ENCODE results near the gene GRID2.

Gene GRID2

DNA sequence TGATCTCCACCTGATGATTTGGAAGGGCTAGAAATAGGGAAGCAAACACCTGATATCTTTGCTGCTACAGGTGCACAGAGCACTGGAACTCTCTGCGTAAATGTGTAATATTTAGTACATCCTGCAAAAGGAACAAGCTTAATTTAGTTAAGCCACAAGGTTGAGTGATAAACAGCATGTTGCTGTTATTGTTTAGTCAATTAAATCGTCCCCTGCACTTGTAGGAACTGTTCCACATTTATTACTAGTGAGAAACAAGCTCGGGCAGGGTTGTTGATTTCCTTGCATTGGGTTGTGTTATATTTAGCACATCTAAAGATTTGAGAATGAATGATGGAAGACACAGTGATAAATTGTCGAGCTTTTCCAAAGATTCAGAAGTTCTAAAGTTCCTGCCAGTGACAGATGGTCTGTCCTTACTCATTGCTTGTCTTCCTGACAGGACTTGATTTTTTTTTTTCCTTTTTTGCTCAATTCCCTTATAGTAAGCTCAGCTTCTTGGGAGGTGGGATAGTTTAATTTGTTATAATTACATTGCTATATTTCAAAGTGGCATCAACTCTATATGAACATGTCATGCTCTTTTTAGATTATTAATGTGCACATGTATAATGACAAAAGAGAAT, 897.8 kb downstream of the GRID2 start:
- TF ChIP-seq POLR2A (IDR thresholded peaks at IDR 0.05; ENCODE audit: low read depth, low read length) = no peak
- DNase-seq (ENCODE audit: insufficient read length, low spot score) = no peak
- no peak for FAIRE-seq

- TF ChIP-seq POLR2A (IDR thresholded peaks at IDR 0.05; ENCODE audit: low read depth, low read length) = no peak
- FAIRE-seq = no peak
- DNase-seq (ENCODE audit: insufficient read length, low spot score) = no peak
Measured at GRCh38 chr4:93203708-93204107, 899.9 kb downstream of the GRID2 start.

GRCh38 chr4:93212250-93212649, 908.5 kb downstream of the GRID2 start:
- TF ChIP-seq POLR2A (IDR thresholded peaks at IDR 0.05; ENCODE audit: low read depth, low read length) = no peak
- FAIRE-seq (no peak), DNase-seq (ENCODE audit: insufficient read length, low spot score) (no peak)

GRCh38 chr4:93216646-93217045, 912.9 kb downstream of the GRID2 start:
- FAIRE-seq (no peak), DNase-seq (ENCODE audit: insufficient read length, low spot score) (no peak)
- TF ChIP-seq POLR2A (IDR thresholded peaks at IDR 0.05; ENCODE audit: low read depth, low read length) = no peak

- DNase-seq (ENCODE audit: insufficient read length, low spot score) = no peak
- FAIRE-seq = no peak
- no peak for TF ChIP-seq POLR2A (IDR thresholded peaks at IDR 0.05; ENCODE audit: low read depth, low read length)
Measured at GRCh38 chr4:93217431-93217830, 913.7 kb downstream of the GRID2 start.

- no peak for FAIRE-seq
- no peak for TF ChIP-seq POLR2A (IDR thresholded peaks at IDR 0.05; ENCODE audit: low read depth, low read length)
- no peak for DNase-seq (ENCODE audit: insufficient read length, low spot score)
Measured at GRCh38 chr4:93221771-93222170, 918.0 kb downstream of the GRID2 start.

- TF ChIP-seq POLR2A (IDR thresholded peaks at IDR 0.05; ENCODE audit: low read depth, low read length) = no peak
- FAIRE-seq = no peak
- no peak for DNase-seq (ENCODE audit: insufficient read length, low spot score)
Measured at GRCh38 chr4:93228021-93228420, 924.3 kb downstream of the GRID2 start.

DNA sequence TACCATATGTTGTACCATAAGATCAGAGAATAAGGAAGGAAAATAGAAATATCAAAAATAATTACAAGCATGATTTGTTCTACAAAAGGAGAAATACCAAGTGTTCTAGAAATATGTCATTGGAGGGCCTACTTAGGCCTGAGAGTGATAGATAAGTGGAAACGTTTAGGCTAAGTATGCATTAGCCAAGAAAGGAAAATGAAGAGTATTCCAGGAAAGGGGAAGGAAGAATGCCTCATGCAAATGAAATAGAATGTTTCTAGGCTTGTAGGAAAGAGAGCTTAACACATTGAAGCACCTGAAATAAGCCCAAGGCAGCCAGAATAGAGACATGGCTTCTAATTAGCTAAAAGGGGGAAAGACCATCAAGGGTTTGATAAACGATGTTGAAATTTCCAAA, 929.1 kb downstream of the GRID2 start:
- DNase-seq (ENCODE audit: insufficient read length, low spot score) = no peak
- TF ChIP-seq POLR2A (IDR thresholded peaks at IDR 0.05; ENCODE audit: low read depth, low read length) = no peak
- no peak for FAIRE-seq

- no peak for FAIRE-seq
- DNase-seq (ENCODE audit: insufficient read length, low spot score) = no peak
- TF ChIP-seq POLR2A (IDR thresholded peaks at IDR 0.05; ENCODE audit: low read depth, low read length) = no peak
Measured at GRCh38 chr4:93237521-93237920, 933.8 kb downstream of the GRID2 start.

GRCh38 chr4:93243262-93243661, 939.5 kb downstream of the GRID2 start:
- no peak for TF ChIP-seq POLR2A (IDR thresholded peaks at IDR 0.05; ENCODE audit: low read depth, low read length)
- DNase-seq (ENCODE audit: insufficient read length, low spot score) (no peak), FAIRE-seq (no peak)

- no peak for TF ChIP-seq POLR2A (IDR thresholded peaks at IDR 0.05; ENCODE audit: low read depth, low read length)
- no peak for FAIRE-seq
- no peak for DNase-seq (ENCODE audit: insufficient read length, low spot score)
Measured at GRCh38 chr4:93261207-93261606, 957.4 kb downstream of the GRID2 start.

DNA sequence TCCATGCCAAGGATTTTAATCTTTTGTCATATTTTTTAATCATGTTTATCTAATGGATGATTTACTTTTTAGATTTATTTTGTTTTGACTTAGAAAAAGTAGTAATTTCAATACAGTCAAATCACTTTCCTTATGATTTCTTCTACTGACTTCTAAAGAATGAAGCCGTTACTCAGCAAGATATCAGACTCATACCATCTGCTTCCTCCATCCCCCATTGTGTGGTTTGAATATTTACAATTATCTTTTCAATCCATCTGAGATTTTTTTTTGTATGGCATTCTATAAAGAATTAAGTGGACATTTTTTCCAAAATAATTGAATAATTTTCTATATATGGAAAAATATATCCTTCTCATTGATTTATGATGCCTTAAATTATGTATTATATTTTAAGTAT, 959.4 kb downstream of the GRID2 start:
- DNase-seq (ENCODE audit: insufficient read length, low spot score) (no peak), FAIRE-seq (no peak)
- TF ChIP-seq POLR2A (IDR thresholded peaks at IDR 0.05; ENCODE audit: low read depth, low read length) = no peak

GRCh38 chr4:93267747-93268146, 964.0 kb downstream of the GRID2 start:
- DNase-seq (ENCODE audit: insufficient read length, low spot score) (no peak), FAIRE-seq (no peak)
- TF ChIP-seq POLR2A (IDR thresholded peaks at IDR 0.05; ENCODE audit: low read depth, low read length) = no peak

DNA sequence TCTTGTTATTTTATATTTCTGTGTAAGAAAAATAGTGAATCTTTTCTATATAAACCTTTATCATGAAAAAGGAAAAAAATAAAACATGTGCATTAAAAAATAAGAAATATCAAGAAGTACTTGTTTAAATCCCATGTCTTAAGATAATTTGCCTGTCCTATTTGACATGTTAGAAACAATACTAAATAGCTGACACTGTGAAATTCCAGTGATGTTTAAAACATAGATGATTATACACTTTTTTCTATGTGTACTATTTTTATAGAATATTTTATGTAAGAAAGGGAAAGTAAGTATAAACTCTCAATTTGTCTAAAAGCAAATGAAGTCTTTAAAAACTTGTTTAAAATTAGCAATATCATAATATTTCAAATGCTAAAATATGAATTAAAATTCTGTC, 981.6 kb downstream of the GRID2 start:
- DNase-seq (ENCODE audit: insufficient read length, low spot score) (no peak), FAIRE-seq (no peak)
- no peak for TF ChIP-seq POLR2A (IDR thresholded peaks at IDR 0.05; ENCODE audit: low read depth, low read length)

- FAIRE-seq = no peak
- DNase-seq (ENCODE audit: insufficient read length, low spot score) = no peak
- no peak for TF ChIP-seq POLR2A (IDR thresholded peaks at IDR 0.05; ENCODE audit: low read depth, low read length)
Measured at GRCh38 chr4:93289241-93289640, 985.5 kb downstream of the GRID2 start.

- TF ChIP-seq POLR2A (IDR thresholded peaks at IDR 0.05; ENCODE audit: low read depth, low read length) = no peak
- FAIRE-seq = no peak
- DNase-seq (ENCODE audit: insufficient read length, low spot score) = no peak
Measured at GRCh38 chr4:93289831-93290230, 986.1 kb downstream of the GRID2 start.
